Raji (cell line): ENCODE measurements around the gene EFCAB6.

Experiments
- POLR2A ChIP-seq: IDR thresholded peaks from 2 replicates; pipeline ENCODE4 v1.6.1; 2011; ENCODE audit warnings: low read depth, low read length, control low read depth; ENCODE audit not compliant: insufficient read depth

The EFCAB6 gene

GRCh38 chr22:43736651-43737050, 75.5 kb downstream of the EFCAB6 start:
- no peak for TF ChIP-seq POLR2A

- TF ChIP-seq POLR2A, result no peak
Observed at GRCh38 chr22:43734370-43735150, 77.5 kb downstream of the EFCAB6 start.

GRCh38 chr22:43733138-43733537, 79.0 kb downstream of the EFCAB6 start:
- TF ChIP-seq POLR2A, result no peak

- no peak for TF ChIP-seq POLR2A
Observed at GRCh38 chr22:43731988-43732387, 80.1 kb downstream of the EFCAB6 start.

GRCh38 chr22:43726964-43727543, 85.1 kb downstream of the EFCAB6 start:
- no peak for TF ChIP-seq POLR2A

- no peak for TF ChIP-seq POLR2A
Observed at GRCh38 chr22:43726322-43726721, 85.8 kb downstream of the EFCAB6 start.

- TF ChIP-seq POLR2A, result no peak
Observed at GRCh38 chr22:43723816-43724215, 88.3 kb downstream of the EFCAB6 start.

- TF ChIP-seq POLR2A, result no peak
Observed at GRCh38 chr22:43722444-43722843, 89.7 kb downstream of the EFCAB6 start.

- no peak for TF ChIP-seq POLR2A
Observed at GRCh38 chr22:43720716-43721115, 91.4 kb downstream of the EFCAB6 start.

- TF ChIP-seq POLR2A, result no peak
Observed at GRCh38 chr22:43714104-43714503, 98.0 kb downstream of the EFCAB6 start.

- no peak for TF ChIP-seq POLR2A
Observed at GRCh38 chr22:43711681-43712080, 100.4 kb downstream of the EFCAB6 start.

- no peak for TF ChIP-seq POLR2A
Observed at GRCh38 chr22:43707648-43708047, 104.5 kb downstream of the EFCAB6 start.

- no peak for TF ChIP-seq POLR2A
Observed at GRCh38 chr22:43706571-43707328, 105.4 kb downstream of the EFCAB6 start.

- TF ChIP-seq POLR2A, result no peak
Observed at GRCh38 chr22:43706151-43706550, 106.0 kb downstream of the EFCAB6 start.

GRCh38 chr22:43704051-43704450, 108.1 kb downstream of the EFCAB6 start:
- TF ChIP-seq POLR2A, result no peak

GRCh38 chr22:43698403-43698802, 113.7 kb downstream of the EFCAB6 start:
- TF ChIP-seq POLR2A, result no peak
